ENCODE data around the gene FBRS.

FBRS gene

DNA sequence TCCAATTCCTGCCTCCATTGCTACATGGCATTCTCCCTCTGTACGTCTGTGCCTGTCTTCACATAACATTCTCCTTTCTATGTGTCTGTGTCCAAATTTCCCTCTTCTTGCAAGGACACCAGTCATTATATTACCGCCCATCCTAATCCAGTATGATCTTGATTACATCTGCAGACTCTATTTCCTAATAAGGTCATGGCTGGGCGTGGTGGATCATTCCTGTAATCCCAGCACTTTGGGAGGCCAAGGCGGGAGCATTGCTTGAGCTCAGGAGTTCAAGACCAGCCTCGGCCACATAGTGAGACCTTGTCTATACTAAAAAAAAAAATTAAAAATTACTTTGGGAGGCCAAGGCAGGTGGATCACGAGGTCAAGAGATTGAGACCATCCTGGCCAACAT, 12.5 kb upstream of the FBRS start:
- DNase-seq = no peak

DNA sequence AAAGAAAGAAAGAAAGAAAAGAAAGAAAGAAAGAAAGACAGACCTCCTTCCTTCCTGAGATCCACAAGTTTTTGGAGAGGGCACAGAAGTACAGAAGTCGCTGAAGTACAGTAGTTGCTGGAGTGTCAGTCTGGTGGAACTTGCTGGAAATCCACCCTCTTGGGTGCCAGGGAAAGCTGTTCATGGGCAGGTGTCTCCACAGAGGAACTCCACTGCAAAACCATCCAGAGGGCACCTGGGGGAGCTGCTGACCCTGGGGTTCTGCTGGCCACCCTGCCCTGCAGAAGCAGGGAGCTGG, 11.0 kb upstream of the FBRS start:
- DNase-seq = no peak

DNA sequence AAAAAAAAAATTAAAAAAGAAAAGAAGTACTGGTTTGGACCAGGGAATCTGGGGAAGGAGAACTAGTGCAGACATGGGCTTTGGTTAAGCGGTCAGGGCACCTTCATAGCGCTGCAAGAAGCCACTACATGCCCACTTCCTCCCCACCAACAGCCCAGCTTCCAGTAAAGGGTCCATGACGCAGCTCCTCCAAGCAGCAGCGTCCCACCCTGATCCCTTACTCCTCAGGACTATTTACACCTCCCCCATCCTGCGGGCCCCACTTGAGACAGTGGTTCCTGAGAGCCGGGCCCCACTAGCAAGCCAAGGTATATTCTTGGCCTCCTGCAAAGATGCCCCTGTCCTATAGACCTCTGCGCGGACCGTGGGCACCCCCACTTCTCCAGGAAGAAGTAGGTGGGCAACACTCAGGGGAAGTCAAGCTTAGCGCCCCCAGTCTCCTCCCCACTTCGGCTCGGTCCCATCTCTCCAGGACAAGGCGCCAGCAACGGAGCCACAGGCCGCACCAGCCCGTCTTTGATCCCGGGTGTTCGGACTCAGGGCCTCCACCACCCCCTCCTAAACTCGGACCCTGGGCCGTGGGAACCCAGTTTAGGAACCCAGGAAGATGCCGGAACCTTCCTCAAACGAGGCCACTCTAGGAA, 8.4 kb upstream of the FBRS start:
- DNase-seq = peak; percentile 17 to 93

DNA sequence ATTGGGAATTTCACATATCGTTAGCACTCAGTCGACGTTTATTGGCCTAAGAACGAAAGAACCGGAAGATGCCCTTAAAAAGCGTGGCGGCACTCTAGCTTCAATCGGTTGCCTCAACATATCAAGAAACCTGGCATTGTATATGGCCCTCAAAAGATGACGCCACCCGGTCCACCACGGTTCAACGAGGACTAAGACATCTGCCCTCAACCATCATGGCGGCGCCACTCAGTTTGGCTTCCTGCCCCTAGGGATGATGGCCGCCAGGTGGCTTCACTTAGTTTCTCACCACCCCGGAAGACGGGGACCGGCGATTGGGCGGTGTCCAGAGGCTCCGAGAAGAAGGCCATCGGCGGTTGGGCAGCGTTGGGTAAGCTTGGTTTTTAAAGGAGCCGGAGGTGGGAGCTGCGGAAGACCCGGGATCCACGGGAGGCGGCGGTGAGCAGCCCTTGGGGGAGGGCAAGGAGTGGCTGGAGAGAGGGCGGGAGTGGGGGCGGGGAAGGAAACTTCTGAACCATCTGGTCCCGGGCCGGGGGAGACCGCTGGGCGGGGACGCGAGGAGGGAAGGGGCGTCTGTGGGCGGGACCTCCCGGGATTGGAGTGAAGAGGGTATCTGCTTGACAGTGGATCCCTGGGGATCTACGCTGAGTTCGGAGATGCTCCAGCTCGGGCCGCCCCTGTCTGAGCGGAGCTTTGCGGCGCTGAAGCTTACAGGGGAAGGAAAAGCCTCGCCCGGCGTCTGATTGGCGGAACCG, 7.7 kb upstream of the FBRS start, which contains the start of gene PRR14:
Gene PRR14, plus strand, starts transcription at position 592 of the 755 bp plus-strand sequence. CDS start 686 bp downstream, outside the sequence.
- peak; percentile 93 to 98 for DNase-seq

DNA sequence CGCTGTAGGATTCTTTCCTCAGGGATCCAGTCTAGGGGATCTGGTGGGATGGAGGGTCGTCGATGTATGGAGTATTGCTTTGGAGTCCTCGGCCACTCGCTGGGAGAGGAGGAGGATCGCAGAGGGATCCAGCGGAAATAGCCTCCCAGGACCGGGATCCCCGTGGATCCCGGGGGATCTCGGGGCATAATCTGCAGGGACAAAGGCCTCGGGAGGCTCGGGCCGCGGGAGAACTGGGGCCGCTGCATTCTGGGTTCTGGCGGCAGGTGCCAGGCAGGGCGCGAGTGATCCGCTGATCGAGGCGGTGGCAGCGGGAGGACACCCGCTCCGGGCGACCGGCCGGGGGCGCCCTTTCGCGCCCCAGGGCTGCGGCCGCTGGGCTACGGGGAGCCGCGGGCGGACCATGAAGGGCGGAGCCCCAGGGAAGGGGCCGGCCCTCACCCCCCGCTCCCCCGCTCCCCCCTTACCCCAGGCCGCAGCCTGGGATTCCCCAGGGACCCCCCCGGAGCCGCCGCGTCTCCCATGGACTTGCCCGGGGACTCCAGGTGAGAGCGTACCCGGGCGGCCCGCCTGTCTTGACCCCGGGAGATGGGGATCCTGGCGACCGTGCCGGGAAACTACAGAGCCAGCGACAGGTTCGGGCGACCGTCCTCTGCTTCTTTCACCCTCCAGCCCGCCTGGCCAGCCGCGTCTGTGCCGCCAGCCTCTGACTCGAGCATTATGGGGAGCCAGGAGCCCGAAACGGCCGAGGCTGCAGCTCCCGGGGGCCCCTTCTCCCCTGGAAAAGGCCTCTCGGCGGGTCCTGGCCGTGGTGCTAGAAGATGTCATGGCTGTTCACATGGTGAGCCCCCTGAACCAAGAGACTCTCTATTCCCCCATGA, 6.9 kb upstream of the FBRS start:
- DNase-seq = peak; percentile 31 to 62

DNA sequence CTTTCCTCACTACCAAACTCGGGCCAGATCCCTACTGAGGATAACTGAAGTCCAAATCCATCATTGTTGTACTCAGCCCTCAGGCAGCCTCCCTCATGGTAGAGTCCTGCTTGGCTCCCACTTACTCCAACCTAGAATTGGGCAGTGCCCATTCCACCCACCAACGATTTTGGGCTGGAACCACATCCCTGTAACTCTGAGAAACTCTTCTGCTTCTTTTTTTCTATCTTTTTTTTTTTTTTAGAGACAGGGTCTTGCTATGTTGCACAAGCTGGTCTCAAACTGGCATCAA, 6.3 kb upstream of the FBRS start:
- DNase-seq = no peak

DNA sequence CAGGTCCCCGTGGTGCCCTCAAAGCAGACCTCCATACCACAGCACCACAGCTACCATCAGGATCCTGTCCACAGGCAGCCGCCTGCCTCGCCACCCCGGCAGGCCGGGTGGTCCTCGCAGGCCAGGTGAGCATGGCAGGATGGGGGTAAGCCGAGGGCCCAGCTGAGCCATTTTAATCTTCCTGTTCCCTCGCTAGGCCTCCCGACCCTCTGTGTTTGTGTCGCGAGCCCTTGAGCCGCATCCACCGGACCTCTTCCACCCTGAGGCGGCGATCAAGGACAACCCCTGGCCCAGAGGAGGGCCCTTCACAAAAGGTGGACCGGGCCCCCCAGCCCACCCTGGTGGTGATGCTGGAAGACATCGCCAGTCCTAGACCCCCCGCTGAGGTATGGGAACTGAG, 5.5 kb upstream of the FBRS start:
- no peak for DNase-seq

DNA sequence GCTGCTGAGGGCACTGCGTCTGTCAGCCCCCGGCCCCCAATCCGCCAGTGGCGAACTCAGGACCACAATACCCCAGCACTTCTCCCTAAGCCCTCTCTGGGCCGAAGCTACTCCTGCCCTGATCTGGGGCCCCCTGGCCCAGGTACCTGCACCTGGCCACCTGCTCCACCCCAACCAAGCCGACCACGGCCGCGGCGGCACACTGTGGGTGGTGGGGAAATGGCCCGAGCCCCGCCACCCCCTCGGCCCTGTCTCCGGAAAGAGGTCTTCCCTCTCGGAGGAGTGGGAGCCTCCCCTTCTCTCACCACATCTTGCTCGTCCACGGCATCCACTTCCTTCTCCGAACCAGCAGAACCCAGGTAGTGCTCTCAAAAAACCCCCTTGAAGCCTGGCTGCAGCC, 3.4 kb upstream of the FBRS start:
- no peak for DNase-seq

DNA sequence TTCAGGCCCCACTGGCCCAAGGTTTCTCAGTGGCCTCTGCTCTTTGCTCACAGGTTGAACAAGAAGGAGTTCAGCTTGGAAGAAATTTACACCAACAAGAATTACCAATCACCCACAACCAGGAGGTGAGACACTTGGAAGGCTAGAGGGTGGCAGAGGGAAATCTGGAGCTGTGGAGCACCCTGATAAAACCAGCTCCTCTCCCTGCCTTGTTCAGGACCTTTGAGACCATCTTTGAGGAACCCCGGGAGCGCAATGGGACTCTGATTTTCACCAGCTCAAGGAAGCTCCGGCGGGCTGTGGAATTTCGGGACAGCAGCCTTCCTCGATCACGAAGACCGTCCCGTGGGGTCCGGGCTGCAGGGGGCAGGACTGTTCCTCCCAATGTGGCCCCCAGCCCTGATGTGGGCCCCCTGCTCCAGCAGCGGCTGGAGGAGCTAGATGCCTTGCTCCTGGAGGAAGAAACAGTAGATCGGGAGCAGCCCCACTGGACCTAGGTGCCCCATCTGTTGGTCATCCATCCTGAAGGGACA, 2.4 kb upstream of the FBRS start:
- DNase-seq = no peak

DNA sequence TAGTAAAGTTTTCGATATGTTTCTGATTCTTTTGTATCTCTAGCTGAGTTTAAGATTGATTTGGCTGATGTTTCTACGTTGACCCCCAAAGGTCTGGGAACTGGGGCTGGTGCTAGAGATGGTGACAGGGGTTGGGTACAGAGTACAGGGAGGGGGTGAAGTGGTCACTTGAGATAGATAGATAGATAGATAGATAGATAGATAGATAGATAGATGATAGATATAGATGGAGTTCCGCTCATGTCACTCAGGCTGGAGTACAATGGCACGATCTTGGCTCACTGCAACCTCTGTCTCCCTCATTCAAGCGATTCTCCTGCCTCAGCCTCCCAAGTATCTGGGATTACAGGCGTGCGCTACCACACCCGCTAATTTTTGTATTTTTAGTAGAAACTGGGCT, 1.8 kb upstream of the FBRS start:
- no peak for DNase-seq

DNA sequence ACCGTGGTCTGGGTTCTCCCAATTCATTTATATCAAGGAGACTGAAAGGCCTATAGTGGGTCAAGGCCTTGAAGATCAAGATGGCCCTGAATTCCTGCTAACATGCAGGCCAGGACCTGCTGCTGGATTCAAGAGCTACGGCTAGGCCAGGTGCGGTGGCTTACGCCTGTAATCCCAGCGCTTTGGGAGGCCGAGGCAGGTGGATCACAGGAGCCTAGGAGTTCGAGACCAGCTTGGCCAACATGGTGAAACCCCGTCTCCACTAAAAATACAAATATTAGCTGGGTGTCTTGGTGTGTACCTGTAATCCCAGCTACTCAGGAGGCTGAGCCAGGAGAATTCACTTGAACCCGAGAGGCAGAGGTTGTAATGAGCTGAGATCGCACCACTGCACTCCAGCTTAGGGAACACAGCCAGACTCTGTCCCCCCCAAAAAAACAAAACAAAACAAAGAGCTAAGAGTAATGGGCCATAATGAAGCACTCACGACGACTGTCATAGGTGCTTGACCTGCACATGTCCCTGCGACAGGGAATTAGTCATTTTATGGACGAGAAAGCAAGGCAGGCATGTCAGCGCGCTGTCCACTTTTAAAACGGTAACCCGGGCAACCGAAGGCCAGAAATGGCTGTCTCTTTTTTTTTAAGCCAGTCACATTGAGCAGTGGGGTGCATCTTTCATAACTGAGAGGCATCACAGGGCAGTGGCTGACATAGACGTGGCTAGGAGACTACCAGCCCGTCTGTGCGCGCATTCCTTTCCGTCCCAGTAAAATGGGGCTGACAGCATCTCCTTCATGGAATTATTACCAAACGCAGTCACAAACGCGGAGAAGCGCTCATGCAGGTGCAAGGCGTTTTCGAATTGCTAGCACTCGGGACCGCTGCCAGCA, 1.0 kb upstream of the FBRS start:
- no peak for DNase-seq

DNA sequence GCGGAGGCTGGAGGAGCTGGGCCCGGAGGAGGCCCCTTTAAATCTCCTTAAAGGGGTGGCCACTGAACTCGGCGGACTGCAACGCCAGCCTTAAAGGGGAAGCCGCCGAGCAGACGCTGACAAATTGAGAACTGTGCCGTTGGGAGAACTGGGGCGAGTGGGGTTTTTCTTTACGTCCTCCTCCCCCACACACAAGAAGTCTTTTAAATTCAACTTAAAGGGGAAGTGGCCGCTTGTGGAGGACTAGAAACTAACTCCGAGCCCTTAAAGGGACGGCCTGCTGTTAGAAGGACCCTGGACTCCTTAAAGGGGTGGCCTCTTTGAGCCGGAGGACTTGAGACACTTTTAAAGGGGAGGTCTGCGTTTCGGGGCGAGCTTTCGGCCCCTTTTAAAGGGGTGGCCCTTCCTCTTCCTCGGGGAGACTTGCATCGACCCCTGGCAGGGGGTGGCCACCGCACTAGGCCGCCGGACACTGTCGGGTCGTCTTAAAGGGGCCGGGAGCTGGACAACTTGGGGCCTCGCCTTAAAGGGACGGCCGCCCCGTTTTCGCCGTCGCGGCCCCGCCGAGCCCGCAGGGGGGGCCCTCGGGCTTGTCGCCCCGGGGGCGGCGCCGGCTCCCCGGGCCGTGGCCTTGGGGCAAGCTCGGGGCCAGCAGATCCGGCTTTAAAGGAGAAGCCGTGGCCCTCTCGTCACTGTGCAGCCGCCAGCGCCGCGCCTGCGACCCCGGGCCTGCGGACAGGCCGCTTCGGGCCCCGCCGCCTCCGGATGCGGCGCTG, 688 bp downstream of the FBRS start:
- peak in 1 of 2 donors; percentile 90 for DNase-seq

DNA sequence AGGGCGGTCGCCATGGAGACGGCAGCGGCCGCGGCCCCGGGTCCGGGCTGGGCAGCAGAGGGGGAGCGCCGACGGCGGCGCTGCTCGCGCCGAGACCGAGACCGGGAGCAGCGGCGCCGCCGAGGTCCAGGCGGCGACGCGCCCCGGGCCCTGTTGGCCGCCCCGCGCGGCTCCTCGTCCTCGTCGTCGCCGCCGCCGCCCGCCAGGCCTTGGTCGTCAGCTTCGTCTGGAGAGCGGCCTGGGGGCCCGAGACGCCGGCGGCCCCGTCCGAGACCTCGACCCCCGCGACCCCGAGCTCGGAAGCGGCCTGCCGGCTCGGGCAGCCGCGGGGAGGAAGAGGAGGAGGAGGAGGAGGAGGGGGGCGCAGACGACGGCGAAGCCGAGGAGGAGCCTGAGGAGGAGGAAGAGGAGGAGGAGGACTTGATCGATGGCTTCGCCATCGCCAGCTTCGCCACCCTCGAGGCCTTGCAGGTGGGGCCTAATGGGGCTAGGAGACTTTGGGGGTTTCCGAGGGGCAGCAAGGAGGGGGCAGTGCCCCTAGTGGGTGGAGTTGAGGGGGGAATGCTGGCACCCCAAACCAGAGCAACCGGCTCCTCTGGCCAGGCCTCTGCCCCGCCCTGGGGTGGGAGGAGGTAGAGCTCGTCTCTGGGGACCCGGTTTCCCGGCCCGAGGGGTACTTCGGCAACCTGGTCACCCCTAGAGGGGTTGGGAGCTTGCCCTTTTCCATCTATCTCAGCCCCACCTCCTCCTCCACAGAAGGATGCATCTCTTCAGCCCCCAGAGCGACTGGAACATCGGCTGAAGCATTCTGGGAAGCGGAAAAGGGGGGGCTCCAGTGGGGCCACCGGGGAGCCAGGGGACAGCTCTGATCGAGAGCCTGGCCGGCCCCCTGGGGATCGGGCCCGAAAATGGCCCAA, 1.5 kb downstream of the FBRS start:
- no peak for DNase-seq

DNA sequence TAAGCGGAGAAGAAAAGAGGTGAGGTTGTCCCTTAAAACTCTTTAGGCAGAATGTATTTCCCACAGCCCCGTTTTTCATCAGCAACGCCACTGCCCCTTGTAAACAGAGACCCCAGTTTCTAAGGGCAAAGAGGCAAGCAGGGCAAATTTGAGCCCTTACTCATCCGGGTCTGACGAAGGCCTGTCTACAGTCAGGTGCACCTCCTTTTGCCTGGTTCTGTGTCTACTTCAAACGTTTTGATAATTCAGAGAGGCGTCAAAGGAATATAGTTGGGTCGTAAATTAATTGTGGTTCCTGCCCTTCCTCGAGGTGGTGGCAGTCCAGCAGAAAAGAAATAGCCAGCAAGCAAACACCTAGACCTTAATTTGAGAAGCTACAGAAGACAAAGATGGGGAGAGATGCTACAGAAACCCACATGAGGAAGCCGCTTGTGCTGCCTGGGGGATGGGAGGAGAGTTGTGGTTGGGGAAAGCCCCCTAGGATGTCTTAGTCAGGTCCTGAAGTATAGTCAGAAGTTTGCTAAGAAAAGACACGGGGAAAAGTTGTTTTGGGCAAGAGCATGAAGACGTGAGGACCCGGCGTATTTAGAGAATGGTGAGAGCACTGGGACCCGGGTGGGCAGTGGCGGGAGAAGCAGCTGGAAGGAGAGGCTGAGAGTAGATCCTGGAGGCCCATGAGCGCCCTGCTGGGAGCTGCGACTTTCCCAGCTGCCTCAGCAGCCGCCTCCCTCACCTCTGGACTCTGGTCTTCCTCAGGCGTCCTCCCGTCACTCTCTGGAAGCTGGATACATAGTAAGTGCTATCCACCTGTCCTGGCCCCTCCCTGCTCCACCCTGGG, 2.4 kb downstream of the FBRS start:
- peak; percentile 15 to 84 for DNase-seq

DNA sequence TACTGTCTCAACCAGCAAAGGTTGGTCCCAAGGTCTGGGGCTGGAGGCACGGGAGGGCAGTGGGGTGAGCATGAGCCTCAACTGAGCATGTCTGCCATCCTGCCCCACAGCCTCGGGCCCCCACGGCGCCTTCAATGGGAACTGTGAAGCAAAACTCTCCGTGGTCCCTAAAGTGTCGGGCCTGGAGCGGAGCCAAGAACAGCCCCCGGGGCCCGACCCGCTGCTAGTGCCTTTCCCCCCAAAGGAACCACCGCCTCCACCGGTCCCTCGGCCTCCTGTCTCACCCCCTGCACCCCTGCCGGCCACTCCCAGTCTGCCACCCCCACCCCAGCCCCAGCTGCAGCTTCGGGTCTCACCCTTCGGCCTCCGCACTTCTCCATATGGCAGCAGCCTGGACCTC, 4.2 kb downstream of the FBRS start:
- DNase-seq = no peak

DNA sequence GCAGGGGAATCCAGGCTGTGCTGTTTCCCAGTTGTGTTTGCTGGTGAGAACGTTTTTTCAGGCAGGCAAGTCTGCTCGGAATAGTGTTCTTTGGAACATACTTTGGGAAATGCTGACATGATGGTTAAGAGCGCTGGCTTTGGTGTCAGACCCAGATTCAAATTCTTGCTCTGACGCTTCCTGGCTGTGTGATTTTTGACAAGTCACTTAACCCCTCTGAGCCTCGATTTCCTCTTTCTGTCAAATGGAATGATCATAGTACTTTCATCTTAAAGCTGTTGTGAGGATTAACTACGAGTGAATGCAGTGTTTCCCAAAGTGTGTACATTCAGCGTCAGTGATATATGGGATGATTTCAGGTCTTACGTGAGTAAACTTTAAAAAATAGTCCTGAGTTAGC, 4.8 kb downstream of the FBRS start:
- DNase-seq = no peak

DNA sequence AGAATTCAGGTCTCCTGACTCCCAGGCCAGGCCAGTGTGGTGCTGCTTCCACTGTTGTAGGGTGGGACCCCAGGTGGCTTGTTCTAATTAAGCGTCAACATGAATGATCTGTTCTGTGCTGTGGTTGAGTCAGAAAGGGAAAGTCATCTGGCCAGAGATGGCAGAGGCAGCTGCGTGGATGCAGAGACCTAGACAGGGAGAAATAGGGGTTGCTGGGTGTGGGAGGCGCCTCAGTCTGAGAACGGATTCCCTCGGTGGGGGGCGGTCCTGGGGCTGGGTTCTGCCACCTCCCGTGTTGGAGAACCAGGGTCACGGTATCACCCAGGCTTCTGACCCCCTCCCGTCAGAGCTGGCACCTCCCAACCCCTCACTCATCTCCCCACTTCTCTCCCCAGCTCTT, 5.6 kb downstream of the FBRS start:
- no peak for DNase-seq

DNA sequence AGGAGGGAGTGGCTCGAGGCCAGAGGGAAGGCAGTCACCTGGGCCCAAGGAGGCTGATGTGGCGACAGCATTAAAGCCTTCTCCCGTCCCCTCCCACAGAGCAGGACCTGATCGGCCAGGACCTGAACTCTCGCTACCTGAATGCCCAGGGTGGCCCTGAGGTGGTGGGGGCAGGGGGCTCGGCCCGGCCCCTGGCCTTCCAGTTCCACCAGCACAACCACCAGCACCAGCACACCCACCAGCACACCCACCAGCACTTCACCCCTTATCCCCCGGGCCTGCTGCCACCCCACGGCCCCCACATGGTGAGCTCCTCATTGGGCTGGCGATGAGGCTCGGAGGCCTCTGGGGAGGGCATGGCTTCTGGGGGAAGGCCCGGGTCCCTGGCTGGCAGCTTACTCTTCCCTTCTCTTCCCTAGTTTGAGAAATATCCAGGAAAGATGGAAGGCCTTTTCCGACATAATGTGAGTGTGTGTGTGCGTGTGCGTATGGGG, 6.4 kb downstream of the FBRS start:
- no peak for DNase-seq

DNA sequence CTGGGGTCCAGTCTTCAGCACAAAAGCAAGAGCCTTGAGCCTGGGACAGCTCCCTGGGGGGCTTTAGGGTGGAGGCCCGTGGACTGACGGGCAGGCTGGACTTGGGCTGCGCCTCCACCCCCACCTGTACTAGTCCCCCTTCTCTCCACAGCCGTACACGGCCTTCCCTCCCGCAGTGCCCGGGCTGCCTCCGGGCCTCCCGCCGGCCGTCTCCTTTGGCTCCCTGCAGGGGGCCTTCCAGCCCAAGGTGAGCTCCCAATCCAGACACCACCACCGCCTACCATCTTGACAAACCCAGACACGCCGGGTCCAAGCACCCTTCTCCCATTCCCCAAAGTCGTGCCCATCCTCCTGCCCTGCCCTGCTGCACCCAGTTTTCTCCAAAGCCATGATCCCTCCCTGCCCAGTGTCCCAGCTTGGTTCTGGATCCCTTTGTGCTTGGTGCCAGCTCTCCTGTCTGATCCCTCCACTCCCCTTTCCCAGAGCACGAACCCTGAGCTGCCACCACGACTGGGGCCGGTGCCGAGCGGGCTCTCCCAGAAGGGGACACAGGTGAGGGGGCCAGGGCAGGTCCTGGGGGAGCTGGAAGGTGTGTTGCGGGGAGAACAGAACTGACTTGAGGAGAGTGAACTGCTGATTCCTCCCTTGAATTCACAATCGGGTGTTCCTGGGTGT, 7.1 kb downstream of the FBRS start:
- DNase-seq = no peak
